H1 (cell line): ENCODE results near the gene TGFBR1. TPM values are rescaled to one million over a fixed set of nuclear protein-coding genes. Genes with fewer than 3 reads are reported as not detected.

Experiments used
- CTCF ChIA-PET: fragments of 300-600 bp; sonication (Branson Sonifier 250); formaldehyde crosslinking; loops from one replicate; lab custom pipeline; 2021; ENCODE audit not compliant: partially characterized antibody; lab: Charles Lee
- POLR2A ChIA-PET: fragments of 300-600 bp; sonication (Branson Sonifier 250); formaldehyde crosslinking; loops from one replicate; lab custom pipeline; 2021; ENCODE audit warnings: inconsistent platforms; ENCODE audit not compliant: partially characterized antibody; lab: Charles Lee
- DNase-seq, 2 experiments: peaks; one replicate each; pipeline versions ENCODE4 v3.0.0 to v3.0.0-alpha.2; 2010 to 2022; ENCODE audit warnings: low spot score in 2 of 2, low read depth in 1 of 2, mixed read lengths in 1 of 2
- FAIRE-seq: peaks from 2 replicates; lab custom pipeline; 2011; peaks lifted over from hg19 to GRCh38; lab: Jason Lieb, UNC
- H2AFZ ChIP-seq: 2 replicates; pipeline ENCODE4 v1.8.1; 2012; ENCODE audit warnings: low read length, inconsistent platforms
- H2AK5ac ChIP-seq: 2 replicates; pipeline ENCODE4 v1.6.1; 2013; ENCODE audit warnings: low read depth, low read length
- H2BK120ac ChIP-seq: replicated peaks from 2 replicates; pipeline ENCODE3; 2013; ENCODE audit warnings: low read depth, low read length, inconsistent platforms
- H2BK12ac ChIP-seq: 2 replicates; pipeline ENCODE4 v1.6.1; 2013; ENCODE audit warnings: low read depth, low read length
- H2BK15ac ChIP-seq: 2 replicates; pipeline ENCODE4 v1.6.1; 2013; ENCODE audit warnings: low read length
- H2BK20ac ChIP-seq: 2 replicates; pipeline ENCODE4 v1.6.1; 2013; ENCODE audit warnings: low read length
- H2BK5ac ChIP-seq: 2 replicates; pipeline ENCODE4 v1.6.1; 2013; ENCODE audit warnings: low read depth, low read length
- H3K14ac ChIP-seq: 2 replicates; pipeline ENCODE4 v1.6.1; 2013; ENCODE audit warnings: inconsistent platforms; ENCODE audit not compliant: insufficient read length
- H3K18ac ChIP-seq: 2 replicates; pipeline ENCODE4 v1.6.1; 2013; ENCODE audit warnings: low read length; ENCODE audit errors: extremely low read depth
- H3K23ac ChIP-seq: 2 replicates; pipeline ENCODE4 v1.6.1; 2013; ENCODE audit warnings: inconsistent platforms; ENCODE audit not compliant: insufficient read length
- H3K23me2 ChIP-seq: 2 replicates; pipeline ENCODE4 v1.6.1; 2013; ENCODE audit warnings: low read depth, low read length
- H3K27ac ChIP-seq: 2 replicates; pipeline ENCODE4 v1.6.1; 2011; ENCODE audit warnings: low read depth, low read length, inconsistent platforms
- H3K27me3 ChIP-seq, 4 experiments: replicated peaks in 1 of 4; 1 replicate in 1 of 4; 2 replicates in 3 of 4; pipeline versions ENCODE4 v1.6.1 to v1.8.1; 2011 to 2013; ENCODE audit warnings: low read length in 3 of 4, mild to moderate bottlenecking in 3 of 4, inconsistent platforms in 2 of 4, mixed read lengths in 2 of 4, moderate library complexity in 1 of 4; ENCODE audit not compliant: control insufficient read depth in 3 of 4, insufficient read depth in 3 of 4; ENCODE audit errors: extremely low read depth in 1 of 4
- H3K36me3 ChIP-seq, 4 experiments: 2 replicates each; pipeline versions ENCODE4 v1.6.1 to v1.8.1; 2011 to 2013; ENCODE audit warnings: mild to moderate bottlenecking in 4 of 4, low read length in 3 of 4, moderate library complexity in 2 of 4, control low read depth in 1 of 4, inconsistent platforms in 1 of 4; ENCODE audit not compliant: insufficient read depth in 4 of 4, control insufficient read depth in 2 of 4
- H3K4ac ChIP-seq: replicated peaks from 2 replicates; pipeline ENCODE3; 2013; ENCODE audit warnings: low read length, low read depth, mixed read lengths, inconsistent platforms; ENCODE audit not compliant: insufficient read length
- H3K4me1 ChIP-seq, 4 experiments: replicated peaks in 1 of 4; 1 replicate in 1 of 4; 2 replicates in 3 of 4; pipeline versions ENCODE4 v1.6.1 to v1.8.1; 2011 to 2013; ENCODE audit warnings: low read length in 3 of 4, inconsistent platforms in 2 of 4, mixed read lengths in 1 of 4; ENCODE audit not compliant: insufficient read depth in 4 of 4, control insufficient read depth in 3 of 4
- H3K4me2 ChIP-seq, 2 experiments: 2 replicates each; pipeline versions ENCODE4 v1.6.1 to v1.8.1; 2011 to 2013; ENCODE audit warnings: low read depth in 2 of 2, low read length in 2 of 2, control low read depth in 1 of 2, inconsistent platforms in 1 of 2, mild to moderate bottlenecking in 1 of 2; ENCODE audit not compliant: insufficient read depth in 1 of 2
- H3K4me3 ChIP-seq, 4 experiments: fragments of 200-600, 300-600 bp in 1 of 4; sonication (generic), shearing (Covaris generic), sonication (Bioruptor Twin) in 1 of 4; 2 replicates each; pipeline versions ENCODE4 v1.5.1 to v1.8.1; 2011 to 2016; ENCODE audit warnings: low read length in 4 of 4, low read depth in 3 of 4, control low read depth in 2 of 4, inconsistent platforms in 2 of 4, mild to moderate bottlenecking in 2 of 4, mixed read lengths in 1 of 4, moderate library complexity in 1 of 4; ENCODE audit not compliant: insufficient read depth in 2 of 4; ENCODE audit errors: extremely low read depth in 1 of 4
- H3K56ac ChIP-seq: replicated peaks from 2 replicates; pipeline ENCODE3; 2013; ENCODE audit warnings: low read depth, mild to moderate bottlenecking, mixed read lengths, low read length, inconsistent platforms; ENCODE audit not compliant: insufficient read length
- H3K79me1 ChIP-seq: 2 replicates; pipeline ENCODE4 v1.6.1; 2013; ENCODE audit warnings: low read depth, low read length, control low read depth
- H3K79me2 ChIP-seq, 2 experiments: 2 replicates each; pipeline versions ENCODE4 v1.6.1 to v1.8.1; 2012 to 2013; ENCODE audit warnings: low read length in 2 of 2, mild to moderate bottlenecking in 2 of 2, inconsistent platforms in 1 of 2; ENCODE audit not compliant: insufficient read depth in 2 of 2, control insufficient read depth in 1 of 2
- H3K9ac ChIP-seq, 4 experiments: replicated peaks in 1 of 4; 1 replicate in 1 of 4; 2 replicates in 3 of 4; pipeline versions ENCODE4 v1.6.1 to v1.8.1; 2011 to 2013; ENCODE audit warnings: low read depth in 3 of 4, low read length in 3 of 4, control low read depth in 2 of 4, mild to moderate bottlenecking in 2 of 4, moderate library complexity in 2 of 4, inconsistent platforms in 1 of 4; ENCODE audit errors: extremely low read depth in 1 of 4
- H3K9me3 ChIP-seq, 2 experiments: 2 replicates each; pipeline versions ENCODE4 v1.6.1 to v1.8.1; 2012 to 2013; ENCODE audit warnings: mild to moderate bottlenecking in 2 of 2, moderate library complexity in 2 of 2, control low read depth in 1 of 2, inconsistent platforms in 1 of 2, low read depth in 1 of 2, low read length in 1 of 2, mixed read lengths in 1 of 2; ENCODE audit not compliant: insufficient read depth in 2 of 2
- H4K20me1 ChIP-seq, 2 experiments: replicated peaks in 1 of 2; 2 replicates each; pipeline versions ENCODE3 to v1.8.1; 2011 to 2013; ENCODE audit warnings: inconsistent platforms in 2 of 2, low read length in 2 of 2, mild to moderate bottlenecking in 1 of 2; ENCODE audit not compliant: insufficient read depth in 2 of 2, control insufficient read depth in 1 of 2
- H4K5ac ChIP-seq: 2 replicates; pipeline ENCODE4 v1.6.1; 2013; ENCODE audit warnings: low read length, low read depth, mixed read lengths, inconsistent platforms; ENCODE audit not compliant: insufficient read length
- H4K8ac ChIP-seq: 2 replicates; pipeline ENCODE4 v1.8.0; 2013; ENCODE audit warnings: mild to moderate bottlenecking, moderate library complexity, low read length, inconsistent platforms; ENCODE audit not compliant: insufficient read depth; ENCODE audit errors: extremely low read depth
- H4K91ac ChIP-seq: replicated peaks from 2 replicates; pipeline ENCODE3; 2013; ENCODE audit warnings: low read length, mixed read lengths, inconsistent platforms; ENCODE audit not compliant: insufficient read length
- ASH2L ChIP-seq: fragments of 200-600, 300-600 bp; sonication (generic); IDR thresholded peaks from one replicate; pipeline ENCODE4 v1.7.1; 2017; ENCODE audit warnings: low read length
- BACH1 ChIP-seq: IDR thresholded peaks from 2 replicates; pipeline ENCODE4 v1.6.1; 2012; ENCODE audit warnings: low read length, improper control_type of control experiment
- BRCA1 ChIP-seq: IDR thresholded peaks from 2 replicates; pipeline ENCODE4 v1.6.1; 2012; ENCODE audit warnings: low read depth, low read length, improper control_type of control experiment
- EP300 ChIP-seq, 2 experiments: IDR thresholded peaks; 1 replicate in 1 of 2; 2 replicates in 1 of 2; pipeline ENCODE4 v1.6.1; 2011 to 2012; ENCODE audit warnings: low read depth in 2 of 2, low read length in 2 of 2, mild to moderate bottlenecking in 2 of 2, borderline replicate concordance in 1 of 2, inconsistent platforms in 1 of 2, moderate library complexity in 1 of 2
- JUND ChIP-seq: IDR thresholded peaks from 2 replicates; pipeline ENCODE4 v1.6.1; 2011; ENCODE audit warnings: mild to moderate bottlenecking, improper control_type of control experiment, low read length
- POLR2AphosphoS5 ChIP-seq: IDR thresholded peaks from 2 replicates; pipeline ENCODE4 v1.6.1; 2011; ENCODE audit warnings: low read depth, low read length
- RFX5 ChIP-seq: IDR thresholded peaks from 2 replicates; pipeline ENCODE4 v1.6.1; 2011; ENCODE audit warnings: low read depth, low read length, improper control_type of control experiment, borderline replicate concordance
- SAP30 ChIP-seq: fragments of 300-600 bp; sonication (generic); IDR thresholded peaks from 2 replicates; pipeline ENCODE4 v1.7.1; 2012; ENCODE audit warnings: low read length, moderate library complexity, mild to moderate bottlenecking, inconsistent platforms; ENCODE audit not compliant: insufficient read depth, insufficient replicate concordance
- SP4 ChIP-seq: IDR thresholded peaks from 2 replicates; pipeline ENCODE4 v1.6.1; 2012; ENCODE audit warnings: low read length, inconsistent platforms
- TAF7 ChIP-seq: optimal IDR thresholded peaks from 2 replicates; pipeline ENCODE3; 2011; ENCODE audit warnings: low read depth, mild to moderate bottlenecking, inconsistent platforms, low read length, moderate library complexity, borderline replicate concordance
- USF2 ChIP-seq: IDR thresholded peaks from 2 replicates; pipeline ENCODE4 v1.6.1; 2011; ENCODE audit warnings: low read length, improper control_type of control experiment
- YY1 ChIP-seq: IDR thresholded peaks from 2 replicates; pipeline ENCODE4 v1.6.1; 2011; ENCODE audit warnings: low read depth, mild to moderate bottlenecking, low read length
- ZNF274 ChIP-seq: IDR thresholded peaks from 2 replicates; pipeline ENCODE4 v1.7.0; 2012; ENCODE audit warnings: low read length, borderline replicate concordance; ENCODE audit errors: extremely low read depth
- WGBS, 2 experiments: shearing (Covaris generic) in 1 of 2; methylation state at CpG; one replicate each; pipeline versions ENCODE4 v1.1.6 to v1.1.7; 2013 to 2015; ENCODE audit warnings: low lambda C conversion rate in 2 of 2, mixed read lengths in 2 of 2, inconsistent platforms in 1 of 2, low coverage in 1 of 2, missing lambda C conversion rate in 1 of 2; ENCODE audit not compliant: insufficient replicate concordance in 2 of 2, insufficient coverage in 1 of 2, insufficient read length in 1 of 2; ENCODE audit errors: extremely low coverage in 1 of 2, missing lambda C conversion rate in 1 of 2; 5-methylcytosine and 5-hydroxymethylcytosine counted together
- polyA plus RNA-seq, 7 experiments: library from polyadenylated mRNA; depleted of rRNA in 3 of 7; stranded (reverse) in 5 of 7; unstranded in 2 of 7; fragments of >200 nt in 5 of 7; fragments of 200-250 nt in 2 of 7; gene quantifications; 1 replicate in 5 of 7; 2 replicates in 1 of 7; 4 replicates in 1 of 7; pipeline versions ENCODE4 v1.2.1 to v1.2.3, GENCODE V29; 2011 to 2013; ENCODE audit warnings: missing spikeins in 2 of 7, mixed read lengths in 2 of 7
- total RNA-seq: library from RNA; stranded (reverse); fragmentation: NEBNext Ultra II Directional; extraction: Animal tissue kit (Norgen Biotek cat#: 25700); gene quantifications from 2 replicates; pipeline ENCODE4 v1.2.1, GENCODE V29; 2021

Gene TGFBR1
- total and polyA plus RNA-seq, 2 of the 8 experiments (the other 6 are each of a cell fraction or from before 2014, with no cell fraction given): 16.8 to 52.4 TPM

- no peak overlapping the region for H3K4ac ChIP-seq
- H2BK120ac ChIP-seq: no peak overlapping the region
- H3K23me2 ChIP-seq: no peaks in the 10 kb centered on the region
- no peak overlapping the region for H3K4me3 ChIP-seq
- no peak overlapping the region for H3K23ac ChIP-seq
- no peak overlapping the region for H3K4me2 ChIP-seq
- no peak overlapping the region for H3K18ac ChIP-seq
- ChIA-PET POLR2A (interaction anchor here (1.0 kb wide), 1 partner anchor 21 kb away, joined by 3 read pairs; no protein-coding TSS in a partner anchor), CTCF (interaction anchor here (1.7 kb wide), 1 partner anchor 22 kb away, joined by 4 read pairs; the partner anchor contains the start of gene TGFBR1)
- no peak for FAIRE-seq
- no peak overlapping the region for H2BK5ac ChIP-seq
- no peak overlapping the region for H3K27ac ChIP-seq
- no peak overlapping the region for H3K56ac ChIP-seq
- H3K9ac ChIP-seq: no peak overlapping the region
- no peak overlapping the region for H2BK12ac ChIP-seq
- H4K20me1 ChIP-seq: peaks cover 0 to 7% of the 10 kb centered on the region in 2 experiments
- no peaks in the 10 kb centered on the region for H3K27me3 ChIP-seq
- no peak overlapping the region for H2AFZ ChIP-seq
- no peaks in the 10 kb centered on the region; the same call in none of the 2 replicates for H3K79me1 ChIP-seq
- H3K36me3 ChIP-seq: peaks cover 0 to 9% (median 0%) of the 10 kb centered on the region in 4 experiments; a peak in 1 of 8 replicates
- H3K9me3 ChIP-seq: peaks cover 7 to 10% of the 10 kb centered on the region in 2 experiments
- no peak overlapping the region for H3K14ac ChIP-seq
- H4K8ac ChIP-seq: no peak overlapping the region
- no peak overlapping the region for H2BK15ac ChIP-seq
- WGBS, 2 experiments: 96% methylated on average over 2 of the region's 2 CpGs; no CpG with 5 or more reads in 1 of the 2 experiments
- H2BK20ac ChIP-seq: no peak overlapping the region
- H2AK5ac ChIP-seq: no peak overlapping the region
- H4K5ac ChIP-seq: no peak overlapping the region
- peaks cover 0 to 6% (median 3%) of the 10 kb centered on the region in 4 experiments; a peak in 3 of 7 replicates for H3K4me1 ChIP-seq
- H4K91ac ChIP-seq: no peak overlapping the region
- H3K79me2 ChIP-seq: peaks cover 0 to 78% of the 10 kb centered on the region in 2 experiments; a peak in 3 of 4 replicates
- DNase-seq: no peak
- TF ChIP-seq SP4 (no peak), ASH2L (no peak), BACH1 (no peak), BRCA1 (no peak), YY1 (no peak), JUND (no peak), TAF7 (no peak), EP300 (IDR thresholded peaks at IDR 0.05; ENCODE audit: borderline replicate concordance in 1 of 2, low read depth in 2 of 2, low read length in 2 of 2) (no peak), USF2 (no peak), RFX5 (no peak), SAP30 (no peak), POLR2AphosphoS5 (no peak), ZNF274 (no peak)
These were observed 21.4 kb downstream of the TGFBR1 start for GRCh38 chr9:99126312-99126711.
